CD4-positive, alpha-beta T cell treated with Interleukin-6 for 4 hours (primary cell): ENCODE data around the gene RB1.
"Not testable (repeated sequence)": the region's sequence is repeated elsewhere in the genome, so short reads cannot be mapped to it uniquely, and the experiment has no call there.

ENCODE experiments used
- DNase-seq: peaks from one replicate; pipeline ENCODE4 v3.0.0-alpha.2; 2020; ENCODE audit warnings: mixed read lengths

Gene RB1

DNA sequence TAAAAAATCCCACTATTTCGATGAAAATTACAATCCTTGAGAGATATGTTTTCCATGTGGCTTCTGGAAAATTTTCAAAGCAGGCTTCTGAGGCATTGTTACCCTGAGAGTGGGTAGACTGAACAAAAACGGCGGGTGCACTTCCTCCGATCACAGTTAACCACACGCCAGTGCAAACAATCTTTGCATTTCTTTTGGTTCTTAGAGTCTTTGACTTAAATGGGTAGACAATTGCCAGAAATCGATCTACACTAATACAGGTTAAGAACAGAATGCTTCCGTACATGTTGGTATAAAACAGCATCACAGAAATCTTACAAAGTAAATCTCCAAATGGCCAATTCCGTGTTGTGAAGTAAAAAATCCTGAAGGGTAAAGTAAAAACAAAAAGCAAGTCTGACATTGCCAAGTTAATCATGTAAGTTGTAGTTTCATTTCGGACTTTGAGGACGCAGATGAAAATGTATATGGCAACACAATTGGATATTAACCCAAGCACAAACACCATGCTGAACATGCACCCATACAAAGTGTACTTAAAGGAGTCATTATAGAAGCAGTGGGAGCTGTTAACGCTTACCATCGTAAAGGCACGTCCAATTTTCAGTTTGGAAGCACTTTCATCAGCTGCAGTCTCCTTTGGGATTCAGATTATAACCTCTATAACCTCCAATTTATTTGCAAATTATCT is 108.4 kb downstream of the RB1 start:
- peak; percentile 71 for DNase-seq

DNA sequence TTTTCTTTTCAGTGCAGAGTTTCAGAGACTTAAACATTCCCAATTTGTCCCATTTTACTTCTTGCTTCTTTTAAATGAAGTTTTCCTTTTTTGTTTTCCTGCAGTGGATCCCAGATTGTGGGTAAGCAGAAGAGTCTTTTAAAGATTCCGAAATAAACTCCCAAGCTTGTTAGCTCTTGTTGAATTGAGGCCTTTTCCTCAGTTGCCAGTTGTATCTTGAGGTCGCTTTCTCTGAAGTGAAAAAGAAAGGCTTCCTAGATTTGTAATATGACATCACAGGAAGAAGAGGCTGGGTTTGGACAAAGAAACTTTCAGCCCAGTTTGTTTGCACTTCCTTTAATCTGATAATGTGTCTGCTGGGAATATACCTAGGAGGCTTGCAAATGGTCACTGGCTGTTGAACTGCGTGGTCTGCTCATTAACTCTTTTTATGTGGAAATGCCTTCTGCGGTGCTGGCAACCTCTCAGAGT is 109.4 kb downstream of the RB1 start, which contains the start of gene LPAR6:
LPAR6 (minus strand) TSS at position 233 of the 471 bp plus-strand sequence. CDS start 690 bp downstream, outside the sequence.
- DNase-seq = peak; percentile 11

DNA sequence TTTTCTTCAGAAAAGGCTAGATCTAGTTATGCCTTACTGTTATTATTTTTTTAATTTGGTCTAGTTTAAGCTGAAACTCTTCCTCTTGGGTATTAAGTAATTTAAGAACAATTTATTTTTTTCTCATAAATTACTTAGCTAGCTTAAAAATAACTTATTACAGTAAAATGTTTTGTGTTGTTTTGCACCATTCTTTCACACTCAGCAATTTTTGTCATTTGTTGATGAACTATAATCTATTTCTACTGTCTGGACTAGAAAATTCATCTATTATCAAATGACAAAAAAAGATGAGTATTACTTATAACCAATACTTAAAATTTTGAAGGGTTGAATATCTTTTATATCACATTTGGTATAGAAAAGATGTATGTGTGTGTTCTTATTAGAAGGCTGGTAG is 111.0 kb downstream of the RB1 start:
- no peak for DNase-seq

DNA sequence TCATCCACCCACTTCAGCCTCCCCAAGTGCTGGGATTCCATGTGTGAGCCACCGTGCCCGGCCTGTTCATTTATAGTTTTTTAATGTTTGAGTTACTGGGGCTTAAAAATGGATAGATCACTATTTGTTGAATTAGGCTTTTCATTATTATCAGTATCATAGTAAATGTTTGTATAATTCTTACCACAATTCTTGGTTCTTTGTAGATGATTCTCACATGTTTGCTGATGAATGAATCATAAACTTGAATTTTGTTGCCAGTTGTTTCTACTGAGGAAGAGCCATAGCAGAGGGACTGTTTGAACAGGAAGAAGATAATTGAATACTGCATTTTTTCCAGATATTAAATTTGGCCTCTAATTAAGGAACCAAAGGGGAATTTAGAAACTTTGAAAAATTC is 112.0 kb downstream of the RB1 start:
- no peak for DNase-seq

DNA sequence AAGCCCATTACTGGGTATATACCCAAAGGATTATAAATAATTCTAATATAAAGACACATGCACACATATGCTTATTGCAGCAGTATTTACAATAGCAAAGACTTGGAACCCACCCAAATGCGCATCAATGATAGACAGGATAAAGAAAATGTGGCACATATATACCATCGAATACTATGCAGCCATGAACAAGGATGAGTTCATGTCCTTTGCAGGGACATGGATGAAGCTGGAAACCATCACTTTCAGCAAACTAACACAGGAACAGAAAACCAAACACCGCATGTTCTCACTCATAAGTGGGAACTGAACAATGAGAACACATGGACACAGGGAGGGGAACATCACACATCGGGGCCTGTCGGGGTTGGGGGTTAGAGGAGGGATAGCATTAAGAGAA is 118.5 kb downstream of the RB1 start:
- DNase-seq = not testable (repeated sequence)

DNA sequence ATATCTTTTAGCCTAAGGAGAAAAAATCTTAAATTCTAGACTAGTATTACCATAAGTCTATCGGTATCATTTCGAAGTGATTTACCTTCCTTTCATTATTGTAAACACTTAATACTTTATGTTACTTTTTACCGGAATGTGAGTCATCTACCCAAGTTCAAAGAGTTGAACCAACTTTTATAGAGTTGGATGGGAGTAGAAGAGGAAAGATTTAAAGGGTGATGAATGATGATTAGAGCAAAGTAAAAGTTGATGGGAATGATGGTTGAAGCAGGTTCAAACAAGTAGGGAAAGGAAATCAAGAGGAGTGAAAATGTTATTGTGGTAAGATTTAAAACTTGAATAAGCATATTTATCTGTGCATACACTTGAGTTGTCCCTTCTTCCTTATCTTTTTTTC is 120.7 kb downstream of the RB1 start:
- DNase-seq = no peak

DNA sequence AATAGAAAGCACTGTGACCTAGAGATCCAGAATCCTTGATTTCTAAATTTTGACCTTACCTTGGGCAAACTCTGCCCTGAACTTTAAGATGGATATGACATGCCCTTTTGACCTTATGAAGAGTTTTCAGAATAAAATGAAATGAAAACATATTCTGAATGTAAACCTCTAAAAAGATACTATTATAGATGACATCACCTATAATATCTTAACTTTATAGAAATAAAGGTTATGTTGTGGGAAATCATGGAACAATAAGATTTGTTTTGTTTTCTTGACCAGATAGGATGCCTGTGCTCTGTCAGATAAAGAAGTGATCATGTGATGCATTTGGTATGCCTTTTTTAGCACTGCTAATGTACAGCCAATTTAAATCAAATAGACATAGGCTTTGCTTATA is 122.5 kb downstream of the RB1 start:
- DNase-seq = no peak

DNA sequence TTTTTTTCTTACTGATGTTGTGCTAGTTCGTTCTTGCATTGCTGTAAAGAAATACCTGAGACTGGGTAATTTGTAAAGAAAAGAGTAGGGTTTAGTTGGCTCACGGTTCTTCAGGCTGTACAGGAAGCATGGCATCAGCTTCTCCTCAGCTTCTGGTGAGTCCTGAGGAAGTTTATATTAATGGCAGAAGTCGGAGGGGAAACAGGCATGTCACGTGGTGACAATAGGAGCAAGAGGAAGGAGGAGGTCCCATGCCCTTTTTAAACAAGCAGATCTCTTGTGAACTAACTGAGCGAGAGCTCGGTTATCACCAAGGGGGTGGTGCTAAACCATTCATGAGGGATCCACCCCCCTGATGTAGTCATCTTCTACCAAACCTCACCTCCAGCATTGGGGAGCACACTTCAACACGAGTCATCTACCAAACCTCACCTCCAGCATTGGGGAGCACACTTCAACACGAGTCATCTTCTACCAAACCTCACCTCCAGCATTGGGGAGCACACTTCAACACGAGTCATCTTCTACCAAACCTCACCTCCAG is 123.3 kb downstream of the RB1 start:
- not testable (repeated sequence) for DNase-seq

DNA sequence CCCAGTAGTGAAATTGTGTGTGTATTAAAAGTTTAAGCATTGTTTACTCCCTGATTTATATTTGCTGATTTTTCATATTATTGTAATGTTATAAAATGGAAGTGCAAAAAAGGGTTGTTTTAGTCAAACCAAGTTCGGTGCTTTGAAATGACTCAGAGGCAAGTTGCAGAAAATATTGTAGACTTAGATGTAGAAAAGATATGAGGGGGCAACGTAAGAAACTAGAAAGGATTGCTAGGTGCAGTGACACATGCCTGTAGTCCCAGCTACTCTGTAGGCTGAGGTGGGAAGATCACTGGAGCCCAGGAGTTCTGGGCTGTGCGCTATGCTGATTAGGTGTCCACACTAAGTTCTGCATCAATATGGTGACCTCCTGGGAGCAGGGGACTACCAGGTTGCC is 125.5 kb downstream of the RB1 start:
- DNase-seq = no peak

DNA sequence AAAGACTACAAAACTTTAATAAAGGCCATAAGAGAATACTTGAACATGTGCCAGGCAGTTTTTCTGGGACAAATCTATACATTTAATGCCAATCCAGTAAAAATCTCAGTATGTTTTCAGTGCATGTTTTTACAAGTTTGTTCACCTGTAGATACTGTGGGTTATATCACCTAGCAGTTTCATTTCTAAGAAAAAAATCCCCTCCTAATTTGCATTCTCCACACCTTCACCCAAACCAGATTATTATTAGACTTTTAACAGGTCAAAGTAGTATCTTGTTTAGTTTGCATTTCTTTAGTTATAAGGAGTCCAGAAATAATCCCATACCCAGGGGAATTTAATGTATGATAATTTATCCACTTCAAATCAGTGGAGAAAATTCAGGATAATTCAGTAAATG is 126.3 kb downstream of the RB1 start:
- DNase-seq = no peak

DNA sequence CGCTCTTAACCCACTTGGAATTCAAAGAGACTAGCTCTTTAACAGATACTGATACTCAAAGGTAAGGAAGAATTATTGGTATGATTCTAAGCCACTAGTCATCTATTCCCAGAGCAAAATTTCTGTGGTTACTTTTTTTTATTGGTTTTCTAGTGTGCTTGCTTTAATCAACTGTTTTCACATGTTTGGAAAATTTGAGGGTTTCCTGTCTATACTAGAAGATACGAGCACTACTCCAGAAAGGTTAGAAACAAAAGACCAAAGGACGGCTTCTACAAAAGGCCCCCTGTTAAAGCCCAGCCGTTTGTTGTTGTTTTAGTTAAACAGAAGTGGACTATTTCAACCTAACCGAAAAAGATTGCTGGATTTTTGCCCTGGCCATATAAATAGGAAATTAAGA is 127.9 kb downstream of the RB1 start:
- DNase-seq = no peak

DNA sequence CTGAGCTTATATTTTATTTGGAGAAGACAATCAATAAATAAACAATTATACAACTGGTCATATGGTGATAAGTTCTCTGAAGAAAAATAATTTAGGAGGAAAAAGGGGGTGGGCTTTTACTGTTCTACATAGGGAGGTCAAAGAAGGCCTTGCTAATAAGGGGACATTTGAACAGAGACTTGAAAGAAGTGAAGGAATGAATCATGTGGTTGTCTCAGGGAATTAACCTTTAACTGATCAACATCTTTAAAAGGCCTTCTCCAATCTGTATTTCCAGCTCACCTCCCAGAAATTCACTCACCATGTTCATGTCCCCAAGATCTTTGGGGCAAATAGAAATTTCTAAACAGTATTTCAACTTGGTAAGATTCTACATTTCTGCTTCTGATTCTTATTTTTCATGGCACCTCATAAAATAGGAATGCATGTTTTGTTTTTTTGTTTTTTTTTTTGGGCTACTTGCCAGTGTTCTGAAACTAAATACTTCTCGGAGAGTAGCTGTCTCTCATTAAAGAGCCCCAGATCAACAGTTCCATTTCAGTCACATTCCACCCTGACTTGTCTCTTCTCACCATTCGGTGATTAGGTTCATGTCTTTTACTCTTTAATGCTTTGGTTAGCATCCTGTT is 128.6 kb downstream of the RB1 start:
- no peak for DNase-seq

DNA sequence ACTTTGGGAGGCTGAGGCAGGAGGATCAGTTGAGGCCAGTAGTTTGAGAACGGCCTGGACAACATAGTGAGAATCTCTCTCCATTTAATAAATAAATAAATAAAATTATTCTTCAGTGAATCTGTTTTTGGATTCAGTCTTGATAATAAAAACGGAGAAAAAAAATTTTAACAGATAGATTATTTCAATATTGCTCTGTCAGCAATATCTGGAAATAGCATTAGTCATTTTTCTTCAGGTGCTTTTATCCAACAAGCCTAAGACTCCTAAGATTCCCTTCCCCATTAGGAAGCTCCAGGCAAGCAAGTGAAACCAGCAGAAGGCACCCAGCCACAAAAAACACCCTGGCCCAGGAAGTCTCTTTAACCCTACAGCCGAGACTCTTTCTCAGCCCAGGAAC is 130.6 kb downstream of the RB1 start:
- DNase-seq = no peak

DNA sequence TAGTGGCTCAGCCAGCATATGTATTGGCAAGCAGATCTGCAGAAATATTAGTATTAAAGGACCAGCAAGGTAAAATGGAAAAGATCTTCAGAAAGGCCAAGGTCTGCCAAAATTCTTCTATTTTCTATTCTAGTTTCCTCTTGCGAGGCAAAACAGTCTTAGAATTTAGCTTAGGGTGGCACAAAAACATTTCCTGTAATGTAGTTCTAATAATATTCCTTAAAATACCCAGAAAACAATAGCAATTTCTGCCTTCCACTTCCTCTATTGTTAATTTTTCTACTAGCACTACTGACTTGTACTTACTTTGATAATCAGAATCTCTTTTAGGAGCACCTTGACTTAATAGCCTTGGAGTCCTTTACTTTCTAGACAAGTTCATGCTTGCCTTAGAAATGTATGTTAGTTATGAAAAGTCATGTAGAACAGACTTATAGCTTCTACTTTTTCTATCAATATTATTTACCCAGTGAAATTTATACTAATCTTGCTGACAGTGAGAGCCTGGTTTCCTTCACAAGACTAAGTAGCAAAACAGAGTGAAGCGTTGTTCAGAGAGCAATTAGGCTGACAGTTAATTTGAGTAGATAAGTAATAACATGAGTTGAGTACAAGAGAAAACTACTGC is 133.2 kb downstream of the RB1 start:
- no peak for DNase-seq

DNA sequence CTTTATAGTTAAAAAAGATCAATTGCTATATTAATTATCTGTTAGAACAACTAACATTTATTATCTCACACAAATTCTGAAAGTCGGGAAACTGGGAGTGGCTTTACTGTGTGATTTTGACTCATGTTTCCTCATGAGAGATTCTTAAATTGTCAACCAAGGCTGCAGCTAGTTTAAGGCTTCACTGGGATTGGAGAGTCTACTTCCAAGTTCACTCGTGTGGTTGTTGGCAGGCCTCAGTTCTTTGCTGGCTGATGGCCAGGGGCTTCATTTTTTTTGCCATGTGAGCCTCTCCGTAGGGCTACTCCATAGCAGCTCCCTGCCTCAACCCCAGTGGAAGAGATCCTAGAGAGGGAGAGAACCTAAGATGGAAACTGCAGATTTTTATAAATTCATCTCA is 133.8 kb downstream of the RB1 start:
- DNase-seq = no peak

DNA sequence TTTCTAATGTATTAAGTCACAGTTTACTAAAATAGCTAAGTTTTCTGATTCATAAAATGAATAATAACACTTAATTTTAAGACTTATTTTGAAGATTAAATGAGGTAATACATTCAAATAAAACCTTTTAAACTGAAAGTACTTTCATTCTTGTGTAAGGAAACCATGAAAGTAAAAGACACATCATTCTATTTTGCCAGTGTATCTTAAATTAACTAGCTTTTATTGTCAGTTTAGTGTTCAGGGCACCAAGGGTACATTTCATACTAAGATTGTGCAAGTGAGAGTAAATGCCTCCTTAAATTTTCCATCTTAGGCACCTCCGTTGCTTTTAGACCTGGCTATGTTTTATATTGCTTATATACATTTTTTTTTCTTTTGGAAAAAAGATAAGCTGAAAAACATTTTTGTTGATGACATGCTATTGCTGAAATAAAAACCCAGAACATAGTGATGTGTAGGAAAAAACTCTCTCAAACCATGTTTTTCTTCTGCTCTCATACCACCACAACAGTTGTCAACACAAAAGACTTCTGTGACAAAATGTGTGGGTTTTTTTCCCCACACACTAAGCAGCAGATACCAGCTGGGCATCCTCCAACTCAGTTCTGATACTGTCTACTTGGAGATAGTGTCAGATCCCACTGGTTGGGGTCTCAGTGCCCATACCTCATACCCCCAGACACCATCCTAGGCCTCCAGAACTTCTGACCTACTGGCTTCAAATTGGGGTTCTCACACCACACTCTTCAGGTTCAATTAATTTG is 140.1 kb downstream of the RB1 start:
- no peak for DNase-seq

DNA sequence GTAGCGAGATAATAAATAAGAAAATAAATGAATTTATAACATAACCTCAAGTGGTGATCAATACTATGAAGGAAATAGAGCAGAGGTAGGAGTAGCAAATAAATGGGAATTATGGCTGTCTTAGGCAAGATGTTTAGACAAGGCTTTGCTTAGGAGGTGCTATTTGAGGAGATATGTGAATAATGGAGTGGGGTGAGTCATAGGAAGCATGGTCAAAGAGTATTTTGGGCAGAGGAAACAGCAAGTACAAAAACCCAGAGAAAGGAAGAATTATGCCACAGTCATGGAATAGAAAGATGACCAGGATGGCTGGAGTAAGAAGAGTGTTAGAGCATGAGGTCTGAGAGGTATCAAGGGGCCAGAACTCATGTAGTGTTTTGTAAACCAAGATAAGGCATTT is 142.9 kb downstream of the RB1 start:
- DNase-seq = no peak

DNA sequence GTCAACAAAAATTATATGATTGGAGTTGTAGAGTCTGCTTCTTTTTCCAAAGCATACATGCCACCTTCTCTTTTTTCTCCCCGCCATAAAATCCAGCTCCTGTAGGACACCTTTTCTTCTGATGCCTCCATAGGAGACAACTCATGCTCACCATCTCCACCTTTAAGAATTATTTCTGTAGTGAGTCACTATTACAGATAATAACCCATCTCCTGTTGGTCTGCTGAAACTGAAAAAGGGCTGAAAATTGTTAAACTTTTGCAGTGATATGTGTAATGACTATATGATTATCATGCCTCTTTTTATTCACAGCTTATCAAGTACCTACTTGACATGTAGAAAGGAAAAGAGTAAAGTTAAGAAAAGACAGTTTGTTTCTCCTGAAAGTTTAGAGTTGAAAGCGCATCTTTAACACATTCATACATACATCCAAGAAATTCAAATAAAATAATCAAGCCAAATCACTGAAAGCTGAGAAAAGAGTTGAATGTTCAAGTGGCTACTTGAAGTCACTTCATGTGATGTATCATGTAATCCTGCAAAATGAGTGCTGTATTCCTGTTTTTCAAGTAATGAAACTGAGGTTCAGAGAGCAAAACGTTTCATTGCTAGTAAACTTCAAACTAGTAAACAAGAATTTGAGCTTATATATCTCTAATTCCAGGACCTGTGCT is 144.9 kb downstream of the RB1 start:
- DNase-seq = no peak

DNA sequence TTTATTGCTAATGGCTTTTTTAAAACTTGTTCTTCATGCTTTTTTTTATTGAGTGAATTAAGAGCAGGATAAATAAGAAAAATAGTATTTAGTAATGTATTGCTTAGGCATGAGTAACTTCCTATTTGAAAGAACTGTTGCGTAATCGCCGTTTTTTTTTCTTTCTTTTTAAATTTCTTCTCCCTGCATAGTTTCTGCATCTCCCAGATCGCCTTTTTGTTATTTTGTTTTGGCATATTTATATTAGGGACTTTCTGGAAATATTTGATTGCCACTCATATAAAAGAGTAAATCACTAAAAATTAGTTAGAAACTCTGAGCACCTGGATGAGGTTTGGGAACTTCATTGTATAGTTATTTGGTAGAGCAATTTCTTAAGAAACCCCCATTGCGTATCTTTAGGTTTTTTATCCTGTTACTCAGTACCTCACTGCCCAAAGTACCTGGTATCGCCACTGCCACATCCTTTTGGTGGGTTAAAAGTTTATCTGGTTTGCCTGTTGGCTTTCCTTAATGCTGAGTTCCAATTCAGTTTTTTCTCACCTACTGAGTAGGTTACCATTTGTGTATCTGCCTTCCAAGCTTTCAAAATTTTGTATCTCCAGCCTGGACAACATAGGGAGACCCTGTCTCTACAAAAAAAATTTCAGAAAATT is 145.5 kb downstream of the RB1 start:
- DNase-seq = no peak

DNA sequence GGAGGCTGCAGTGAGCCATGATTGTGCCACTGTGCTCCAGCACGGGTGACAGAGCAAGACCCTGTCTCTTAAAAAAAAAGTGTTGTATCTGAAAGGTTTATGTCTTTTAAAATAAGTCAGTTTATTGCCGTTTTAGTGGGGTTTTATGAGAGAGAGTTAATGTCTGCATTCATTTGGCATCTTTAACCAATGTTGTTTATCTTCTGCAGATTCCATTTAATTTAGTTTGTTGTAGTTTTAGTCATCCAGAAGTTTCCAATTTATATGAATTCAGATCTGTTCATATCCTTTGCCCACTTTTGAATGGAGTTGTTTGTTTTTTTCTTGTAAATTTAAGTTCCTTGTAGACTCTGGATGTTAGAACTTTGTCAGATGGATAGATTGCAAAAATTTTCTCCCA is 146.1 kb downstream of the RB1 start:
- DNase-seq = no peak

DNA sequence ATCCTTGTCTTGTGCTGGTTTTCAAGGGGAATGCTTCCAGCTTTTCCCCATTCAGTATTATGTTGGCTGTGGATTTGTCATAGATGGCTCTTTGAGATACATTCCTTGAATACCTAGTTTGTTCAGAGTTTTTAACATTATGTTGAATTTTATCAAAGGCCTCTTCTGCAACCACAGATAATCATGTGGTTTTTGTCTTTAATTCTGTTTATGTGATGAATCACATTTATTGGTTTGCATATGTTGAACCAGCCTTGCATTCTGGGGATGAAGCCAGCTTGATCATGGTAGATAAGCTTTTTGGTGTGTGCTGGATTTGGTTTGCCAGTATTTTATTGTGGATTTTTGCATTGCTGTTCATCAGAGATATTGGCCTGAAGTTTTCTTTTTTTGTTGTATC is 147.6 kb downstream of the RB1 start:
- DNase-seq = not testable (repeated sequence)

DNA sequence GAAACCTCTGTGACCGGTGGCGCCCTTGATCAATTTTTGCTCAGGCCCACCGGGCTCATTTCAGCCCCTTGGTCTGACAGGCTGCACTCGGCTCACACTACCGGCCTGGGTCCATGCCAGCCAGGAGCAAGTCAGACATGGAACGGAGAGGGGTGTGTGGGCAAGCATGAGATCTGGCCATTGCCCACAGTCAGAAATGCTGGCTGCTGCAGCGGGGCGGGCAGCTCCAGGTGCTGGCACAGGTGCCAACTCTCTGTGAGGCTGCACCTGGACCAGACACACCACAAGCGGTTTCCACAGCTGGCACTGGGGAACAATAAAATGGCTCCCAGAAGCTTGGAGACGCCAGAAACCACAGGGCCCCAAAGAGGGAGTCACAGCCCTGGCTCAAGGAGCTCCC is 153.0 kb downstream of the RB1 start:
- no peak for DNase-seq
